Epidermal melanocyte (primary cell): ENCODE results near the gene POLR2L.
A peak's percentile ranks its signal among the peaks of the same experiment; 100 is the strongest.

Experiments
- DNase-seq: peaks from one replicate; pipeline ENCODE4 v3.0.0; 2011; ENCODE audit warnings: low spot score; ENCODE audit not compliant: insufficient read length

The POLR2L gene

GRCh38 chr11:869399-870126 lies 27.2 kb upstream of the POLR2L start:
- no peak for DNase-seq

GRCh38 chr11:868802-869201 lies 26.5 kb upstream of the POLR2L start:
- DNase-seq: no peak

GRCh38 chr11:868394-868793 lies 26.1 kb upstream of the POLR2L start:
- no peak for DNase-seq

GRCh38 chr11:867856-868358 lies 25.6 kb upstream of the POLR2L start:
- no peak for DNase-seq

GRCh38 chr11:866481-866880 lies 24.2 kb upstream of the POLR2L start:
- DNase-seq: no peak

- no peak for DNase-seq
These were observed 23.4 kb upstream of the POLR2L start for GRCh38 chr11:865462-866430.

GRCh38 chr11:864898-865297 lies 22.6 kb upstream of the POLR2L start:
- DNase-seq: no peak

- no peak for DNase-seq
These were observed 21.8 kb upstream of the POLR2L start for GRCh38 chr11:863910-864827.

GRCh38 chr11:863023-863909 lies 20.9 kb upstream of the POLR2L start:
- no peak for DNase-seq

- no peak for DNase-seq
These were observed 20.3 kb upstream of the POLR2L start for GRCh38 chr11:862696-863022.

- DNase-seq: no peak
These were observed 19.8 kb upstream of the POLR2L start for GRCh38 chr11:862081-862661.

- no peak for DNase-seq
These were observed 18.8 kb upstream of the POLR2L start for GRCh38 chr11:861105-861479.

- DNase-seq: no peak
These were observed 18.1 kb upstream of the POLR2L start for GRCh38 chr11:860234-861104.

- peak; percentile 83 for DNase-seq
These were observed 17.2 kb upstream of the POLR2L start for GRCh38 chr11:859394-860131.

GRCh38 chr11:858762-859339 lies 16.5 kb upstream of the POLR2L start:
- no peak for DNase-seq

- no peak for DNase-seq
These were observed 15.9 kb upstream of the POLR2L start for GRCh38 chr11:858053-858761.

- no peak for DNase-seq
These were observed 14.1 kb upstream of the POLR2L start for GRCh38 chr11:856397-856796.
